GM18505 (cell line): ENCODE data around the gene B4GALT3.

Experiments used
- ATAC-seq: cut with Tn5 transposase; IDR thresholded peaks from one replicate; pipeline ENCODE4 v1.9.1; 2021; ENCODE audit not compliant: unreplicated experiment
- POLR2A ChIP-seq: IDR thresholded peaks from 4 replicates; pipeline ENCODE4 v1.6.1; 2011; ENCODE audit warnings: borderline replicate concordance; ENCODE audit not compliant: insufficient read depth, insufficient read length; ENCODE audit errors: extremely low read depth

The B4GALT3 gene

GRCh38 chr1:161145832-161146231 is 31.5 kb downstream of the B4GALT3 start:
- no peak for ATAC-seq
- no peak for TF ChIP-seq POLR2A

DNA sequence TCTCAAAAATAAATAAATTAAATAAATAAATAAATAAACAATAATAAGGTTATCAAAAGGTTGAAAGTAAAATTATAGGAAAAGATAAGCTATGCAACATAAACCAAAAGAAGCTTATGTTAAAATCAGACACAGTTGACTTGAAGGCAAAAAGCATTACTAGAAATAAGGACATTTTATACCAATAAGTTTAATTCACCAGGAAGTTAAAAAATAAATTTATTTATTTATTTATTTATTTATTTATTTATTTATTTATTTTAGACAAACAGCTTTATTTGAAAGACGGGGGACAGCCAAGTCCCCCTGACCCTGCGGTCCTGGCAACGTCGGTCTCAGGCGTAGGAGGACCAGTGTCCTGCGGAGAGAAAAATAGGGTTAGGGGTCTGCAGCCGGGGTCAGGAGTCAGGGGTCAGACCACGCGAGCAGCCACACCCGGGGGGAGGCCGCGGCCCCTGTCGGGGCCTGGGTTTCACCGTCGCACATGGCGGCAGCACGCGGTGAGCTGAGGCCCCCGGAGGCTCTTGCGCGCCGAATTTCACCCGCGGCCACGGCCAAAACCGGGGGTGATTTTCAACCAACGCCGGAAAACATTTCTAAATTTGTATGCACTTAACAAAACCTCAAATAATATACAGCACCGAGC is 36.4 kb downstream of the B4GALT3 start:
- no peak for ATAC-seq
- TF ChIP-seq POLR2A: no peak

- ATAC-seq: no peak
- no peak for TF ChIP-seq POLR2A
Measured at GRCh38 chr1:161139766-161140165, 37.5 kb downstream of the B4GALT3 start.

DNA sequence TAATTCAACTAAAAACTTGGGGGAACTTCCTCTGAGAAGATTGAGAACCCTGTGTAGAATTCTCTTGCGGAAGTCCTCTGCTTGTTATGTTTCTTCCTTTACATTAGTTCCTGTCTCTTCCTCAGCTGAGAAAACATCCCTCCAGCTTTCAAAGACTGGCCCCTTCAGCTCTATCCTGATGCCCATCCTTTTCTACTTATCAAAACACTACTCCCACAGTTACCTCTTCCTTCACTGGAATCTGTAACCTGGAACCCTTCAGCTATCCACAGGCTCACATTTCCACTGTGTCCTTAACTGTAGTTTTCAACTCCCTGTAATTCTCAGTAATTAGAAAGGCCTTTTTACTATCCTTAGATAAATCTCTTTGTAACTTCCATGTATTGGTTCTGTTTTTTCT is 38.9 kb downstream of the B4GALT3 start:
- no peak for TF ChIP-seq POLR2A
- ATAC-seq: no peak

DNA sequence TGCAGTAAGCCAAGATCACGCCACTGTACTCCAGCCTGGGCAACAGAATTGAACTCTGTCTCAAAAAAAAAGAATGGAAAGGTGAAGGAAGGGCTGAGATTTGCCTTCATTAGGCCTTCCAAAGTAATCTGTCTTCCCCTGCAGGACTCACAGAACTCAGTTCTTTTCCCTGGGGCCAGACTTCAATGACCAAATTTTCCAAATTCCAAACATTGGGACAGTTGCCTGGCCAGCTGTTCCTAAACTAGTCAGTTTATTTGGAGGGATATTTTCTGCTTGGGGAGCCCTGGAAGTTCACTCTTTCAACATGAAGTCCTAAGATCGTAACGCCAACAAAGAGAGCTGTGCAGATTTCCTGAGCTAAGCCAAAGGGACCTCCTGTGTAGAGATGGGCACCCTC is 39.4 kb downstream of the B4GALT3 start:
- no peak for ATAC-seq
- TF ChIP-seq POLR2A: no peak

DNA sequence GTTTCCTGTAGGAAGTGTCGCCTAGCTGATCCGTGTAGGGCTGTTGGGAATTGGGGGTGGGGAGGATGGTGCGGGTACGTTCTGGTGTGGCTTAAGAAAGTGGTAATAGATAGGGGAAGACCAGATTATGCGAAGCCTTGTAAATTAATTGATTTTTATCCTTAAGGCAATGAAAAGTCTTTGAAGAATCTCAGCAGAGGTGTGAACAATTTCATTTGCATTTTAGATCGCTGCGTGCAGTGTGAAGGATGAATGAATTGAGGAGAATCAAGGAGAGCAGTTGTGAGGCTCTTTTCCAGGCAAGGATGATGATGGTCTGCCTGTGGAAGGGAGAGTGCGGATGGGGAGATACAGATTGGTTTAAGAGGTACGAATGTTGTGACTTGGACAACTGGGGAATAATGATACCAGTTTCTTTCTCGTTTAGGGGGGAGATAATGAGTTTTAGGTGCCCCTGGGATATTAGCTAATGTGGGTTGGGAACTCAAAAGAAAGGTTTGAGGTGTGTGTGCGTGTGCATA is 44.0 kb downstream of the B4GALT3 start:
- ATAC-seq: no peak
- TF ChIP-seq POLR2A: no peak

DNA sequence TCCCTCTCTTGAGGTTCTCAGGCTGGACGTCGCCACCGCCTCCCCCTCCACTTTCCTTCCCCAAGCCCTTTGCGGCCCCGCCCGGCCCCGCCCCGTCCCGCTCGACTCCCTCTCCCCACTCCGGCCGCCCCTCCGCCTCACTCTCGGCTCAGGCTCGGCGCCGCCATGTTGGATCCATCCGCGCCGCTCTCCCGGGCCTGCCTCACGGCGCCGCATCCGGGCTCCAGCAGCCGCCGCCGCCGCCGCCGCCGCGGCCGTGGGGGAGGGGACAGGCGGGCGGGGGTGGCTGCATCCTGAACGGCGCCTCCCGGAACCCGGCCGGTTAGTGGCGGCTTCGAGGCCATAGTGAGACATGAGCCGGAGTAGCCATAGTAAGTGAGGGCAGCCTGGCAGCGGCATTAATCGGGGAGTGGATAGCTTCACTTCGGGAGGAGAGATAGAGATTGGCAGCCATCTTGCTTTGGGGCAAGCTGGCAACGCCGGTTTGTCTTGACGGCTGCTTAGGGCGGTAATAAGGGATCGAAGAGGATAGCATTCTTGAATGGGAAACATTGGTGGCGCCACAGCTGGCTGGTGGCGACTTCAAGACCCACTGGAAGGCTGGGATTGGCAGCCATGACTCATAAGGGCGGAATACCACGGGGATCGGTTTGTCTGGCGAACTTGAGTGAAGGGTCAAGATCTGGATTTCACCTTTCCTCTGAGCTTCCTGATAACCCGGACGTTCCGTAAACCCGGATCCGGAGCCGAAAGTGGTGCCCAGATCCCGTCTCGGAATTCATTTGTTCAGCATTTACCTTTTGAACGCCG is 44.7 kb downstream of the B4GALT3 start, which contains the start of gene DEDD:
Gene DEDD (minus strand): TSS at position 258 of the 810 bp plus-strand sequence. CDS start 8,205 bp downstream, outside the sequence.
- peak; percentile 57 for TF ChIP-seq POLR2A
- peak; percentile 87 for ATAC-seq

GRCh38 chr1:161131523-161132409 is 45.5 kb downstream of the B4GALT3 start:
- ATAC-seq: no peak
- TF ChIP-seq POLR2A: no peak

- no peak for ATAC-seq
- no peak for TF ChIP-seq POLR2A
Measured at GRCh38 chr1:161130266-161130665, 47.0 kb downstream of the B4GALT3 start.

DNA sequence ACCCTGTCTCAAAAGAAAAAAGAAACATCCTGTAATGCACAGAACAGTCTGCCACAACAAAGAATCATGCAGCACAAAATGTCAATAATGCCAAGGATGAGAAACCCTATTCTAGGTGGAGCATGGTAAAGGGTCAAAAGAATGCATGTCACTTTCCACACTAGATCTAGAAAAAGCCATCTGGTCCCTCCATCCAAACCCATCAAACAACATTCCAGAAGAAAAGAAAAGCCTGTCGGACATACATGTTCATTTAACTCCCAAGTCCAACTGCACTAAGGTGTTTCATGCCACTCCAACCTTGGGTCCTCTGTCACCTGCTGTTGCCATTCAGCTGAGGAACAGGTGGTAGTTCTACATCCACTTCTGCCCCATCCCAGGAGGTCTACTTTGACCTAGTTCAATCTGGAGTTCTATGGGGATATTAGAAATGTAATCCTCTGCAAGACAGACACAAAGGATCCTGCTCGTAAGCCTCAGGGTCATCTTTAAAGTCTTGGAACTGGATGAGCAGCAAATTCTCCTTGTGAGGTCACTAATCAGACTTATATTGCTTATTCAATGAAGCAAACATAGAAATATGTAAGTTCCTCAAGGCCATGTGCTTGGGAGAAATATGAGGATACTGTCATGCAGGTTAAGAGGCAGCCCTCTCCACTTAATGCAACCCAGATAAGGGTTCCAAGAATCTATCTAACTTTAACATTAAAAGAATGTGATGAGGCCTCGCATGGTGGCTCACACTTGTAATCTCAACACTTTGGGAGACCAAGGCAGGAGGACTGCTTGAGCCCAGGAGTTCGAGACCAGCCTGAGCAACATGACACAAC is 48.5 kb downstream of the B4GALT3 start:
- no peak for ATAC-seq
- no peak for TF ChIP-seq POLR2A

DNA sequence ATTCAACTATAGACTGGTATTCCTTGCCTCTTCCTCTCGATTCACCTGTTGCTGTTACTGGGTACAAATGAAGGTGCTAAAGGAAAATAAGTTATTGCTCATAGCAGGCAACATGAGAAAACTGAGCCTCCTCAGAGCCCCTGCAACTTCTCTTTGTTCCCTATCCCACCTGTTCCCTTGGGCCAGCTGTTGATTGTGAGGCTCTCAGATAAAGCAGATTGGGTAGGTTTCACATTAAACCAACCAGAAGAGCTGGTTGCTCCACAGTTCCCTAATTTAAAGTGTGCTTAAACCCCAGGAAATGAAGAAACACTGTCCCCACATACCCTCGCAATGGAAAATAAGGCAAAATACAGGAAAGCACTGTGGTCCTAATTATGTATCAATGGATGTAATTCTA is 49.7 kb downstream of the B4GALT3 start:
- no peak for ATAC-seq
- no peak for TF ChIP-seq POLR2A

DNA sequence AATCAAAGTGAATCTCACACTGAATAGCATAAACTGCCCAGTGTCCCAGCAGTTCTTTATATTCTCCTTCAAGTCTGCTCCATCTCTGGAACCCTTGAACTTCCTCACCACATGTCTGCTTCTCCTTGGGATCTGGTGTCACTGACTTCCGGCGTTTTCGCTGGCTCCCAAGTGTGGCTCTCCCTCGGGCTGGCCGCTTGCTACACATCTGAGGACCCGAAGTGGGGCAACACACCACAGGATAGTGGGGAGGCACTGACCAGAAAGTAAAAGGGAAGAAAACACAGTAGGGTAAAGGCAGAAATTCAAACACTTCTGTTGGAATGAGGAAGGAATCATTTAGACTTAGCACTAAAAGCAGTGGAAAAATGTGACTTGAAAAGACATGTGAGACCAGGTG is 54.3 kb downstream of the B4GALT3 start:
- TF ChIP-seq POLR2A: no peak
- no peak for ATAC-seq
